Transverse colon (tissue), 4 donors: ENCODE results near the gene SPATA24.

ENCODE experiments used
- EP300 ChIP-seq: sonication (generic); formaldehyde crosslinking; IDR thresholded peaks from one replicate; pipeline ENCODE4 v1.6.1; 2017; ENCODE audit warnings: antibody characterized with exemption, low read depth
- POLR2A ChIP-seq: fragments of 450-650 bp; IDR thresholded peaks from one replicate; pipeline ENCODE4 v1.6.1; 2016; ENCODE audit warnings: antibody characterized with exemption, mild to moderate bottlenecking, moderate library complexity
- POLR2AphosphoS5 ChIP-seq, 3 donors: sonication (generic); formaldehyde crosslinking; IDR thresholded peaks; one replicate each; pipeline ENCODE4 v1.6.1; 2016; ENCODE audit warnings: antibody characterized with exemption in 3 of 3
- TF ChIP-seq, protein P1 (sequence below), 5 experiments: fragments of 200-600 bp in 3 of 5; fragments of 450-650 bp in 2 of 5; sonication (generic) in 3 of 5; IDR thresholded peaks; 1 replicate in 2 of 5; 2 replicates in 3 of 5; pipeline ENCODE4 v1.5.1; 2016 to 2017; ENCODE audit warnings: antibody characterized with exemption in 5 of 5, inconsistent platforms in 3 of 5, mild to moderate bottlenecking in 2 of 5, moderate library complexity in 1 of 5

DNA sequence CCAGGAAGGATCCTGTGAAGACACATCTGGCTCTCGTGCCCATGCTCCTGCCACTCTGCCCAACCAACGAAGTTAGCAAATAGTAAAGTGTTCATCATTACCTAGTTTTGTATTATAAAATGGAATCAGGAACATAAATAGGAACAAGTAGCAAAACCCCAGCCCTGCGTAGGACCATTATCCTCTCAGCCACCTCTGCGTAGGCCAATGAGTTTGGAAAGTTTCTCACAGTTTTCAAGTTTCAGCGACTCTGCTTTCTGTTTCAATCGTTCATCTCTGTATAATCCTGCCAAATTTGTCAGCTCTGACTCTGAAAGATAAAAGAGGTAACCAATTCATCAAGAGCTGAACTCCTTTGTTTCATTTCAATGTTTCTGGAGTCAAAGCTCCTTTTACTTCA is 10.1 kb upstream of the SPATA24 start:
- TF ChIP-seq, protein P1, sequence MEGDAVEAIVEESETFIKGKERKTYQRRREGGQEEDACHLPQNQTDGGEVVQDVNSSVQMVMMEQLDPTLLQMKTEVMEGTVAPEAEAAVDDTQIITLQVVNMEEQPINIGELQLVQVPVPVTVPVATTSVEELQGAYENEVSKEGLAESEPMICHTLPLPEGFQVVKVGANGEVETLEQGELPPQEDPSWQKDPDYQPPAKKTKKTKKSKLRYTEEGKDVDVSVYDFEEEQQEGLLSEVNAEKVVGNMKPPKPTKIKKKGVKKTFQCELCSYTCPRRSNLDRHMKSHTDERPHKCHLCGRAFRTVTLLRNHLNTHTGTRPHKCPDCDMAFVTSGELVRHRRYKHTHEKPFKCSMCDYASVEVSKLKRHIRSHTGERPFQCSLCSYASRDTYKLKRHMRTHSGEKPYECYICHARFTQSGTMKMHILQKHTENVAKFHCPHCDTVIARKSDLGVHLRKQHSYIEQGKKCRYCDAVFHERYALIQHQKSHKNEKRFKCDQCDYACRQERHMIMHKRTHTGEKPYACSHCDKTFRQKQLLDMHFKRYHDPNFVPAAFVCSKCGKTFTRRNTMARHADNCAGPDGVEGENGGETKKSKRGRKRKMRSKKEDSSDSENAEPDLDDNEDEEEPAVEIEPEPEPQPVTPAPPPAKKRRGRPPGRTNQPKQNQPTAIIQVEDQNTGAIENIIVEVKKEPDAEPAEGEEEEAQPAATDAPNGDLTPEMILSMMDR (IDR thresholded peaks at IDR 0.05): no peak
- TF ChIP-seq POLR2A (no peak), EP300 (no peak), POLR2AphosphoS5 (IDR thresholded peaks at IDR 0.05) (no peak)
